HG02885 (cell line): ENCODE measurements around the gene FAM20B.

ENCODE experiments used
- ATAC-seq: cut with Tn5 transposase; IDR thresholded peaks from one replicate; pipeline ENCODE4 v1.9.1; 2021; ENCODE audit warnings: mild to moderate bottlenecking; ENCODE audit not compliant: unreplicated experiment, poor library complexity

The FAM20B gene

GRCh38 chr1:179089827-179090482 lies 64.3 kb downstream of the FAM20B start:
- no peak for ATAC-seq

GRCh38 chr1:179090522-179090921 lies 64.8 kb downstream of the FAM20B start:
- ATAC-seq = no peak

- no peak for ATAC-seq
These were observed 65.2 kb downstream of the FAM20B start for GRCh38 chr1:179090923-179091322.

- no peak for ATAC-seq
These were observed 66.0 kb downstream of the FAM20B start for GRCh38 chr1:179091691-179092165.

GRCh38 chr1:179092896-179093461 lies 67.3 kb downstream of the FAM20B start:
- ATAC-seq = no peak

GRCh38 chr1:179094818-179095217 lies 69.1 kb downstream of the FAM20B start:
- no peak for ATAC-seq

- ATAC-seq = no peak
These were observed 69.7 kb downstream of the FAM20B start for GRCh38 chr1:179095377-179095776.

- ATAC-seq = no peak
These were observed 70.2 kb downstream of the FAM20B start for GRCh38 chr1:179095924-179096323.

- no peak for ATAC-seq
These were observed 74.2 kb downstream of the FAM20B start for GRCh38 chr1:179099891-179100290.

- no peak for ATAC-seq
These were observed 75.9 kb downstream of the FAM20B start for GRCh38 chr1:179101566-179101965.

GRCh38 chr1:179103999-179104398 lies 78.3 kb downstream of the FAM20B start:
- no peak for ATAC-seq

- no peak for ATAC-seq
These were observed 79.0 kb downstream of the FAM20B start for GRCh38 chr1:179104611-179105250.

GRCh38 chr1:179105393-179105792 lies 79.7 kb downstream of the FAM20B start:
- no peak for ATAC-seq

- no peak for ATAC-seq
These were observed 82.3 kb downstream of the FAM20B start for GRCh38 chr1:179107706-179108629.

GRCh38 chr1:179108644-179109043 lies 83.0 kb downstream of the FAM20B start:
- no peak for ATAC-seq

- ATAC-seq = no peak
These were observed 89.5 kb downstream of the FAM20B start for GRCh38 chr1:179115181-179115580.

- ATAC-seq = no peak
These were observed 93.8 kb downstream of the FAM20B start for GRCh38 chr1:179119513-179119912.

- no peak for ATAC-seq
These were observed 95.0 kb downstream of the FAM20B start for GRCh38 chr1:179120736-179121135.

- no peak for ATAC-seq
These were observed 95.7 kb downstream of the FAM20B start for GRCh38 chr1:179121159-179121938.

- ATAC-seq = no peak
These were observed 99.2 kb downstream of the FAM20B start for GRCh38 chr1:179124873-179125272.
